Right ventricle myocardium superior (tissue), 1 donor: ENCODE results near the gene PDXK. TPM values are rescaled to one million over a fixed set of nuclear protein-coding genes. Genes with fewer than 3 reads are reported as not detected.

Experiments used
- ATAC-seq: fragments of 200-7000 bp; cut with Tn5 transposase; one replicate; pipeline ENCODE4 v1.9.1; 2020; ENCODE audit warnings: mild to moderate bottlenecking; ENCODE audit not compliant: poor library complexity
- DNase-seq: peaks from one replicate; pipeline ENCODE4 v3.0.0-alpha.2; 2020
- intact Hi-C: fragments of 100-400 bp; cut with DNase I; formaldehyde crosslinking; loops from one replicate; pipeline ENCODE4 v1.11.2; 2022
- total RNA-seq: library from RNA; stranded (reverse); fragmentation: NEBNext Ultra II Directional; extraction: Animal tissue kit (Norgen Biotek cat#: 25700); gene quantifications from one replicate; pipeline ENCODE4 v1.2.1, GENCODE V29; 2021
- donor health status: DM: no; HTN: yes; CAD: no; lungs with severe emphysema.

The PDXK gene
- total RNA-seq, 1 donor from 2014 or later = 93.8 TPM

- no peak for DNase-seq
- intact Hi-C loops = loop anchor here (5.0 kb wide), 1 partner anchor 167 kb away; no protein-coding TSS in a partner anchor
- ATAC-seq = no peak
These were observed 91.0 kb downstream of the PDXK start for GRCh38 chr21:43809853-43810504.

- intact Hi-C loops = loop anchor here (5.0 kb wide), 1 partner anchor 167 kb away; no protein-coding TSS in a partner anchor
- peak; percentile 92 for ATAC-seq
These were observed 91.8 kb downstream of the PDXK start for GRCh38 chr21:43810505-43811261.

GRCh38 chr21:43811262-43812105 lies 92.6 kb downstream of the PDXK start:
- DNase-seq (no peak), ATAC-seq (peak; percentile 3)
- intact Hi-C loops = loop anchor here (5.0 kb wide), 1 partner anchor 166 kb away; no protein-coding TSS in a partner anchor

More at GRCh38 chr21:43810505-43811261, 91.8 kb downstream of the PDXK start:
- DNase-seq = peak; percentile 92

Other genes starting within 250 kb of the PDXK start
- not detected for gene HSF2BP, start 59.6 kb upstream of the PDXK start, total RNA-seq
- 8.4 TPM for gene RRP1B, start 59.6 kb upstream of the PDXK start, total RNA-seq
- 36.1 TPM for gene CSTB, start 57.2 kb downstream of the PDXK start, total RNA-seq
- gene RRP1, start 70.4 kb downstream of the PDXK start, total RNA-seq = 9.4 TPM
- gene AGPAT3, start 146.1 kb downstream of the PDXK start, total RNA-seq = 96.3 TPM